Frontal cortex (tissue), 4 donors: ENCODE results near the gene MAN1C1. TPM values are rescaled to one million over a fixed set of nuclear protein-coding genes. Genes with fewer than 3 reads are reported as not detected.

ENCODE experiments used
- DNase-seq, 2 donors: peaks; one replicate each; pipeline ENCODE4 v3.0.0; 2012; ENCODE audit warnings: low spot score in 2 of 2
- FAIRE-seq: peaks from 2 replicates; lab custom pipeline; 2012; peaks lifted over from hg19 to GRCh38; lab: Jason Lieb, UNC
- total RNA-seq: library from RNA; depleted of rRNA; stranded (reverse); fragments of >200 nt; gene quantifications from one replicate; pipeline ENCODE4 v1.2.3, GENCODE V29; 2014
- donor health status: control.
- donor health status: control.
- donor health status: control.

The MAN1C1 gene
- total RNA-seq, 1 donor from 2014 or later: 5.3 TPM

DNA sequence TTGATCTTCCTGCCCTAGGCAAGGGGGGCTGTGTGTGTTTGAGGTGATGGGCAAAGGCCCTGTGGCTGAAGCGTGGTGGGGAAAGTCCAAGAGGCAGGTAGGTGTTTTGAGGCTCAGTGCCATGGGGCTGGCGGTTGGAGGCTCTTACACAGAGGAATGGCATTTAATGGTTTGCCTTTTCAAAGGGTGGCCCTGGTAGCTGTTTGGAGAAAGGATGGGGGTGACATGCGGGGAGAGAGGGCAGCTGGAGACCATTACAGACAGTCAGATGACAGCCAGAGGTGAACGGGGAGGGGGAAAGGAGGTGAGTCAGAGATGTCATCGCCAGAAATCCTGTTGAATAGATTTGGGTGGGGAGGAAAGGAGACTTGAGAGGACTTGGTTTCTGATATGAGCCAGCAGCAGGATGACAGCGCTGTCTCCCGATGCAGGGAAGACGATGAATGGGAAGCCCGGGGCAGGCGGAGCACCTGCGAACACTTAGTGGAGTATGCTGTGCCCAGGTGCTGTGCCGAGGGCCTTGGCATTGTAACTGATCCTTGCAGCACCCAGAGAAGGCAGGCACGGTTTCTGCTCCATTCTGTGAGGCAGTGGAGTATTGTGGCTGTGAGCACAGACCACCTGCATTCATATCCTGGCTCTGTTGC is 56.3 kb downstream of the MAN1C1 start:
- FAIRE-seq: no peak
- DNase-seq: no peak

DNA sequence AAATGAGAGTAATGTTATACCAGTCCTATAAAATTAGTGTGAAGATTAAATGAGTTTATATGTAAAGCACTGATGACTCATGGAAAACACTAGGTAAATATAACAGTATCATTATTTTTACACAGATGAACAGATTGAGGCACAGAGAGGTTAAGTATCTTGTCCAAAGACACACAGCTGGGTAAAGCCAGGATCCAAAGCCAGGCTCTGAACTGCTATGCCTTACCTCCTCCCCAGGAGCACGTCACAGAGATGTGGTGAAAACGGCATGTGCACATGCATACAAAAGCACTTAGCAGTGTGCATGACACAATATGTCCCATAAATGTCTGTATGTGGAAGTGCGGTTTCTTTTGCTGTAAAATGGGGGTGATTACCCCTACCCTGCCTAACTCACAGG is 56.9 kb downstream of the MAN1C1 start:
- FAIRE-seq: no peak
- no peak for DNase-seq

DNA sequence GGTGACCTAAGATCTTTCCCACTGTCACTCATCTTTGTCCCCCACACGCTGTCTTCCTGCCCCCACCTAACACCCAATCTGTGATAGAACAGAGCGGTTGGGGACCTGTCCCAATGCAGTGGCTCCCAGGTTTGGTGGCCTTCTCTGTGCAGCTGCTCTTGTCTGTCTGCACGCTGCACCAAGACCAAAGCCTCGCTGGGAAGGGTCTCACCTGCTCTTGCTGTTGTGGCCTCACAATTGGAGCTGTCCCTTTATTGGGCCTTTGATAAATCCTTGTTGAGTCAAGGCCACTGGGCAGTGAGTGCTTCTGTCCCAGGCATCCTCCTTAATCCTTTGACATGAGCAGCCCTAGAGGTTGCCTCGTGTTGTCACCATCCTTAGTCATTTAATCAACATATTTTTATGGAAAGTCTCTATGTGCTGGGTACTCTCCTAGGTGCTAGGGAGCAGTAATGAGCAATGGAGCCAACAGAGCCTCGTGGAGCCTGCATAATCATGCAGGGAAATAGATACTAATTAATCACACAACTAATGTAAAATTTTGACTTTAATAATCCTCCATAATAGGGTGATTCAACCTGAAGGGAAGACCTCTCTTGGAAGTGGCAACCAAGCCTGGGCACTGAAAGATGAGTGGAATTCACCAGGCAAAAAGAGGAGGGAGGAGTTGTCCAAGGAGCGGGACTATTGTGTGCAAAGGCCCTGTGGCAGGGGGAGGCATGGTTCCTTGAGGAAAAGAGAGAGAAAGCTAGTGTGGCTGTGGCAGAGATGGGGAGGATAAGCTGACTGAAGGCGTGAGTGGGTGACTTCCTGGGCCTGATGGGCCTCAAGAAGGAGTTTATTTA is 57.6 kb downstream of the MAN1C1 start:
- DNase-seq: no peak
- no peak for FAIRE-seq

DNA sequence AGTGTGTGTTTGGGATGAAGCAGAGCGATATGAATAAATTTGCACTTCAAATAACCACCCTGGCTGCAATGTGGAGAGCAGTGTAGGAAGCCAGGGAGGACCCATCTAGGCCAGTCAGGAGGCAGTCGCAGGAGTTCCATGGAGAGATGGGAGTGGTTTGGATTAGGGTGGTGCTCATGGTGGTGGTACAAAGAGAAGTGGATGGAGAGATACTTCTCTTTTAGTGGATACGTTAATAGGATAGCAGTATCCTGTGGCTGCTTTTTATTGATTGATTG is 58.2 kb downstream of the MAN1C1 start:
- FAIRE-seq (no peak), DNase-seq (no peak)

DNA sequence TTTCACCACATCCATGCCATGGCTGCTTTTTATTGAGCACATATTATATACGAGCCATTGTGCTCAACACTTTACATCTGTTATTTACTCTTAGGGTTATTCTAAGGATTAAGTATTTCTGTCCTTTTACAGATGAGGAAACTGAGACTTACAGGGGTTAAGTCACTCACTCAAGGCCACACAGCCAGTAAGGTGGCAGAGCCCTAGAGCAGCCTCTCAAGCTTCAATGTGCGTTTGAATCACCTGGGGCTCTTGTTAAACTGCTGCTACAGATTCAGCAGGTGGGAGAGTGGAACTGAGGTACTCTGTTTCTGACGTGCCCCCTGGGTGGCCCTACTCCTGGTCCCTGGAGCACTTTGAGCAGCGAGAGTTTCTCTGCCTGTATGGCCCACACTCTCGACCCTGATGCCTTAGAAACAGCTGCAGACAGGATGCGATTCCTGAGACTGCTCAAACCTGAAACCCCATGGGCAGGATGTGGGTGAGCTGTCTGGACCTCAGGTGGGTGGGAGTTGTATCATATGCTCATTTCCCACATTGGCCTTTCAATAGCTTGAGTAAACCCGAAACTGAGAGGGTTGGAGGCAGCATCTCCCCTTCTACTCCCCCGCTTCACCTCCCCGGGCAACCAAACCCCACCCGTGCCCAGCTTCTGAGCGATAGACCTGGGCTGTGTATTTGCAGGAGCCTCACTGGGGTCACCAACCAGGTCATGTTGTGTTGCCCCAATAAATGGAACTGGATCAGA is 59.3 kb downstream of the MAN1C1 start:
- no peak for FAIRE-seq
- DNase-seq: no peak

DNA sequence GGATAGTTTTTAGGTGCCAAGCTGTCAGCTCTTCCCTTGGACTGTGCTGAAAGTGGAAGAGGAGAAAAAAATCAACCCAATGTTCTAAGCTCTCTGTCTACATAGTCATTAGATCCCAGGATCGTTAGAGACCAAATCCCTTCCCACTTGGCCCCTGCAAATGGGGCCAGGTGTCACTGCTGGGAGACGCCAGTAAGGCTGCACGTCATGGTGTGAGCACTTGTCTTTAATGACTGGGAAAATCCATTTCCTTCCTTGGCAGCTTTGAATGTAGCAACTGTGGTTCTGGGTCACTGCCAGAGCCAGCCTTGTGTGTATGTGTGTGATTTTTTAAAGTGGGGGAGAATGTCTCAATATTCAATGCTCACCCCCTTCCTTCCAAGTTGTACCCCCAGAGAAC is 59.9 kb downstream of the MAN1C1 start:
- DNase-seq (no peak), FAIRE-seq (no peak)

DNA sequence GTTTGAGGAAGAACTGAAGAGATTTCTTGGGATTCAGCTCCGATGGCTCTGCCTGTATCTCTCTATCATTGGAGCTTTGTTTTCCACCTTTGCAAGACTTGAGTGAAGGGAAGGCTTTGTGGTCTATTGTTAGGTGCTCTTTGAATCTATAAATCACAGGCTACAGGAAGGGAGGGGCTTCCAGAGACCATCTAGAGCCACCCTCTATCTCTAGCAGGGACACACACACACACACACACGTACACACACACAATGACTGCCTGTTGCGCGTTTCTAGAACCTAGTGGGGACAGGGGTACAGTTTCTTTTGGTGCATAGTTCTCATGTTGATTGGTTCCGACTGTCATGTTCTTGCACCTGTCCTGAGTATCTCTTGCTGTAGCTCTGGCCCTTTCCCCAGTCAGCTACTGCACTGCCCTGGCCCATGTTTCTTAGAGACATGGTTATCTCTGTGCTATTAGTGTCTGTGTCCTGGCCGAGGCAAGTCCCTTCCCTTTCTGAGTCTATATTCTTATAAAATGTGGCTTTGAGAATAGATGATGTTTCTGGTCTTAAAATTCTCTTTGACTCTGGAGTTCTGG is 60.7 kb downstream of the MAN1C1 start:
- no peak for DNase-seq
- FAIRE-seq: no peak

DNA sequence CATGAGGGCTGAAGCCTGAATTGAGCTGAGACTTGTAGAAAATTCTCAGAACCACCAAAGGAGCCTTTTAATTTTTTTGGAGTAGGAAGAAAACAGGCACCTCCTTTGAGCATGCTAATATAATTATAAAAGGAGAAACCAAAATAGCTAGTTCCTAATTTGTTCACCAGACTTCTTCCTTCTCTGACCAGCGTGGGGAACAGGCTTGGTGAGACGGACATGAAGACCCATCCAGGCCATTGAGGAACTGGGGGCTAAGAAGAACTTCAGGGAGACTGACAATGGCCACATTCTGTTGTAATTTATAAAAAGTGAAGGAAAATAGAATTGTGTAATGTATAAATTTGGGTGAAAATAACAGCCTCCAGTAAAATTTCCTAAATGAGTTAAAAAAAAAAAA is 62.6 kb downstream of the MAN1C1 start:
- DNase-seq (no peak), FAIRE-seq (no peak)

DNA sequence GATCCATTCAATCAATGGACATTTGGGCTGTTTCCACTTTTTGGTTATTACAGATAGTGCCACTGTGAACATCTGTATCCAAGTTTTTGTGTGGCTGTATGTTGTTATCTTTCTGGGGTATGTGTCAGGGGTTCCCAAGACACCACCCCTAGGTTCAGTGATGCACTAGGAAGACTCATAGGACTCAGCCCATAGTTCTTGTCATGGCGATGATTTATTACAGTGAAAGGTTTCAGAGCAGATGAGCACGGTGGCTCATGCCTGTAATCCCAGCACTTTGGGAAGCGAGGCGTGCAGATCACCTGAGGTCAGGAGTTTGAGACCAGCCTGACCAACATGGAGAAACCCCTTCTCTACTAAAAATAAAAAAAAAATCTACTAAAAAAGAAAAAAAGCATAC is 64.1 kb downstream of the MAN1C1 start:
- DNase-seq (no peak), FAIRE-seq (no peak)

DNA sequence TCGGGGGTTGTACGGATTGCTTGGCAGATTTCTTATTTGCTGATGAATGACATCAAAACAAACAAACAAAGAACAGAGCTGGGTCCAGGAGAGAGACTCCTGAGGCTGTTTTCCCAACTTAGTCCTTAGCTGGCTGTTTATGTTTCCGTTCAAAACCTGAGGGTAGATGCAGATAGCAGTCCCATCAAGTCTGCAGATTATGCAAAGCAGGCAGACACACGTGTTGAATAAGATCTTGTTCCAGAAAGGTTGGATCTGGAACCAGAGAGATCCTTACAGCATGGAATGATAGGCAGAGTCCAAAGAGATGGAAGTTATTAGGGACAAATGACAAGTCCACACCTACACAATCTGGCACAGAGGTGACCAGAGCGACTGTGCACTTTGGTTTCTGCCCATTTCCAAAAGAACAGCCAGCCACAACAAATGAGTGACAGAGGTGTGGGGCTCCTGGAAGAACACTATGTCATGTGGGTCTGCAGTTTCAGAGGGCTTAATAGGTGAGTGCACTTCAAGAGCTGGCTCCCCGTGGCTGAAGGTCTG is 65.5 kb downstream of the MAN1C1 start:
- FAIRE-seq (no peak), DNase-seq (no peak)

DNA sequence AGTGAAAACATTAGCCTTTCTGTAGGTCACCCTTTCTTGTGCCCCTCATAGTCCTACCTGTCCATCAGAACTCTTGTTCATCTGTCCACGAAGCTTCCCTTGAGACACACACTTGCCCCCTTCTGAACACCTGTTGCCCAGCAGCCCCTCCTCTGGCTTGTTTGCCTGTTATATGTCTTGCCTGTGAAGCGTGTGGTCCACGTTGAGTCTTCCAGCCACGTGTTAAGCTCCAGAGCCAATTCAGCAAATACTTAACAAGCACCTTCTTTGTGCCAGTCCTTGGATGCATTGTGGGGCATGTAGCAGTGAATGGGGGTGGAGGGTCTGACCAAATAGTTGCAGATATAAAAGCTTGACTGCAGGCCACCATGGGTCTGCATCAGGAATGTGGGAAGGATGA is 66.6 kb downstream of the MAN1C1 start:
- FAIRE-seq: no peak
- no peak for DNase-seq

DNA sequence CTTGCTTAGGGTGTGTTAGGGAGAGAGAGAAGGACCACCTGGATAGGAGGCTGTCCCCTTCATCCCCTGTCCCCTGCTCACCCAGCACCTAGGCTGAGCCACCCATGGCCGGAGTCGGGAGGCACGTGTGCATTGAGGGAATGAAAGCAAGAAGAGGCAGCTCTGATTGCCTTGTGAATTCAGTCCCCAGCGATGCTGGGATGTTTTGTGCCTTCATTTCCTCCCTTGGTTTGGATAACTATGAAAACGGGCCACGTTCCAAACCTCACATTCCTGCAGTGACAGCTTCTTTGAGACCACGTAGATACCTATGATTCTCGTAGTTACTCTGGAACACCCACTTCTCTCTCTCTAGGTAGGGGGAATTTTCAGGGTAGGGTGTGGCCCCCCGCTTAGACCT is 67.1 kb downstream of the MAN1C1 start:
- DNase-seq (no peak), FAIRE-seq (no peak)

DNA sequence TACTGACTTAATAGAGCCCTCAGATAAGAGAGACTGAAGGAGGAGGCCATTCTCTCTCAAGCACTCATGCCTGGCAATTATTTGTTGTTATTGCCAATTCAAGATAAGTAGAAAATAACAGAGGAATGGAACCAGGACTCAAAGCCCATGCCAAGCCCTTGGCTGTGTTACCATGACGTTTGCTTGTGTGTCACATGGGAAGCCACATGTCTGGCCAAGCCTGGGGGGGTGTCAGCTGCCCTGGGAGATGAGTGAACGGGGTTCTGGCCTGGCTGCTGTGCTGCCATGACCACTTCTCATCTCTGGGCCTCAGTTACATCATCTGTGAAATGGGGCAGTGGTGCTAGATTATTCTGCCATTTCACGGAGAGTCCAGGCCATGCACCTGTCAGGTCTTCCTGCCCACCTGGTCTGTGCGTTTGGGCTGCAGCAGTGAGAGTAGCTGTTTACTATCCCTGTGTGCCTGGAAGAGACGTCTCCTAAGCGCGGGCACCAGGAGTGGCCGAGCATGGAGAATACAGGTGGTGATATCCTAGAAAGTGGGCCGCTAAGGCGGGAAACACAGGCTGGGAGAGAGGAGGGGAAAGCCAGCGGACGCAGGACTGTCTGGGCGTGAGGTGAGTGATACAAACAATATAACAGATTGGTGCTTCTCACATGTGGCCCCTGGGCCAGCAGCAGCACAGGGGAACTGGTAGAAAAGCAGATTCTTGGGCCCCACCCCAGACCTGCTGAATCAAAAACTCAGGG is 67.8 kb downstream of the MAN1C1 start:
- no peak for FAIRE-seq
- DNase-seq: no peak

DNA sequence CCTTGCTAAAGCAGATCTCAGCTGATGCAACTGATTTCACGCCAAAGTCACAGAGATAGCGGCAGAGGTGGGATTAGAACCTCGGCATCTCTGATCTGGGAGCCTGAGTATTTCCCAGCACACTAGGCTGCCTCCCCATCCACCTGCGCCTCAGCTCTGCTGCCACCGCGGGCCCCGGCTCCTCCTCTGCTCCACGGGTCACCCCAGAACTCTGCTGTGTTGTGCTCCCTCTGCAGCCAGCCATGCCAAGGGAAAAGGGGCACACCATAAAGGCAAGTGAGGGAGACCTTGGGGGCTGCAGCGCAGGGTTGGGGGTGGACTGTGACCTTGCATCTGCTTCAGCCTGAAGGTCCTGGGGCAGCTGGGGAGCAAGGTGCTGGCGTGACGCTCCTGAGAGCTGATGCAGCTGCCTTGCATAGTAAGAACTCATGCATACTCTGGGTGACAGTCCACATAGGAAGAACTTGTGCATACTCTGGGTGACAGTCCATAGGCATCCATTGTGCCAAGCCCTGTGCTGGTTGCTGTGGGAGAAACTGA is 68.7 kb downstream of the MAN1C1 start:
- DNase-seq (no peak), FAIRE-seq (no peak)

DNA sequence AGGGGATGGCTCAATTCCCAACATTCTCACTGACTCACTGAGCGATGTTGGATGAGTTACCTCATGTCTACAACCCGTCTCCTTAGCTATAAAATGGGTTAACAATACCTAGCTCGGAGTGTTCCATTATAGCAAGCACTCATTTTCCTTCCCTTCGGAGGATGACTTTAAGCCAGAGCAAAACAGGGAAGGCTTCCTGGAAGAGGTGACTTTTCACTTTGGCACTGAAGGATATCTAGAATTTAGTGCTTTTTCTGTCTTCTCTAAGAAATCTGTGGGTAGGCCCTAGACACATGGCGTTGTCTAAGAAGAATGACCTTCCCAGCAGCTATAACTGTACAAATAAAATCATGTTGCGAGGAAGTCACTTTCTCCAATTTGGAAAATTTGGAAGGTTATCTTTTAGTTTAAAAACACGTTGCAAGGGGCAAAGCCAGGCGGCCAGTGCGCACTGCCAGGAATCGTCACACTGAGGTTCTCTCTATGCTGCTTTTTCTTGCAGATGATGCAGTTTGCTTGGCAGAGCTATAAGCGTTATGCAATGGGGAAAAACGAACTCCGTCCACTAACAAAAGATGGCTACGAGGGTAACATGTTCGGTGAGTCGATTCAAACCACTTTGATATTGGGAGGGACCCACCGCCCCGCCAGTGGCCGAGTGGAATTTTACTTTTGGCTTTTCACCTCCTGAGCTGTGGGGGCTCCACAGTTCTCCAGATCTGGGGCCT is 69.5 kb downstream of the MAN1C1 start:
- DNase-seq (no peak), FAIRE-seq (no peak)

DNA sequence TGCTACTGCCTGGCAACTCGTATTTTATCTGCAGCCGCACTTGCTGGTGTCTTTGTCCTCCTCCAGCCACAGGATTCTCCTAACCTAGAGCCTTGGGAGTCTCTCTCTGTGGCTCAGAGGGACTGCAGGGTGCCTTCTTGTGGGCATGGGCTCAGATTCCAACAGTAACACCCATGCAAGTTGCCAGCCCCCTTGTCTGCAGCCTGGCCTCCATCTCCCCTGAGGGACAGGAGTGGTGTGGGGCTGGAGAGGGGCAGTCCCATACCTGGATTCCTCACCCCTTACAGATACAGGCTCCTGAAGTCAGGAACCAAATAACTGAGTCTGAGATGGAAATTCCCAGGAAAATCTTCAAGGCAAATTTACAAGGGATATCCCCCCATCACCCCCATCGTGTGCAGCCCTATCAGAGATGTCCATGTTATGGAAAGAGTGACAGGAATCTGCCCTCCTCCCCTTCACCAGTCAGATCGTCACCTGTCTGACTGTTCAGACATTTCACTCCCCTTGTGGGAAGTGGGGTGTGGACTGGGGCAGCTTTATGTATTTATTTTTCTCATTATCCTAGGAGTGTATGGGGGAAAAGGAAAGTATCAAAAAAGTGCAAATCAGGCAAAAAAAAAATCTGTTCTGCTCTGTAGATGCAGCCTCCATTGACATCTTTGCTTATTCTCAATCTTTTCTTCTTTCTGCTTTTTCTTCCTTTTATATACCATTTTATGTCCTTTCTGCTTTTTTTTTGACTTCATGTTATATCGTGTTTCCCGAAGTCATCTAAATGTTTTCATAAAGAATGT is 70.8 kb downstream of the MAN1C1 start:
- FAIRE-seq (no peak), DNase-seq (no peak)

DNA sequence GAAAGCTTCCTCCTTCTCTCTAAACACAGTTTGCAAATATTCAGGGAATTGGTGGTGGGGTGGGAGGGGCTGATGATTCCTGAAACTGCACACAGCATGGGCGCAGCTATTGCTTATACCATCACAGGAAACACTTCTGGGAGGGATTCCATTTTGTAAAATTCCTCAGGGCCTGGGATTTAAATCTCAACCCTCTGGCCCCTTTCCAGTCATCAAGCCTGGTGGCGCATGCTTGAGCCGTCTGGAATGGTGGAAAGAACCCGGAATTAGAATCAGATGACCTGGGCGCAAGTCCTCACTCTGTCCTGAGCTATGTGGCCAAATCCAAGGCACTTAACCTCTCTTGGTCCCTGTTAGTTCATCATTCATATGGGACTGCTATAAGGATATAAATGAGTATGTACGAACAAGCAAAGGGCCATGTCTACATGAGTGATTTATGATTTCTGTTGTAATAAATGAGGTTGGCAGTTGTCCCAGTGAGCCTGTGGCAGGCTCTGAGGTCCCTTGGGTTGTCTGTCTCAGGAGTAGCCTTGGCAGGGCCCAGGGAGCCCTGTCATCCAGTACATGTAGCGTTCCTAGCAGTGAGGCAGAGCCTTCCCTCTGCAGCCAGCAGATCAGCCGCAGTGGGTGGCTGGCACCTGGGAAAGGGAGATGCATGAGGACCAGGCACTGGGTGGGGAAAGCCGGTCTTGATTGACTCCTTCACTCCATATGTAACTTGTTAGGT is 72.0 kb downstream of the MAN1C1 start:
- no peak for DNase-seq
- FAIRE-seq: no peak
